SH-SY5Y (cell line): Measurements from ENCODE around the gene TEX22.

Experiments used
- GATA2 ChIP-seq: IDR thresholded peaks from 2 replicates; pipeline ENCODE4 v1.6.1; 2011; ENCODE audit warnings: mild to moderate bottlenecking, low read depth, low read length
- GATA3 ChIP-seq: IDR thresholded peaks from 2 replicates; pipeline ENCODE4 v1.6.1; 2011; ENCODE audit warnings: low read depth, mild to moderate bottlenecking, low read length, moderate library complexity

The TEX22 gene

DNA sequence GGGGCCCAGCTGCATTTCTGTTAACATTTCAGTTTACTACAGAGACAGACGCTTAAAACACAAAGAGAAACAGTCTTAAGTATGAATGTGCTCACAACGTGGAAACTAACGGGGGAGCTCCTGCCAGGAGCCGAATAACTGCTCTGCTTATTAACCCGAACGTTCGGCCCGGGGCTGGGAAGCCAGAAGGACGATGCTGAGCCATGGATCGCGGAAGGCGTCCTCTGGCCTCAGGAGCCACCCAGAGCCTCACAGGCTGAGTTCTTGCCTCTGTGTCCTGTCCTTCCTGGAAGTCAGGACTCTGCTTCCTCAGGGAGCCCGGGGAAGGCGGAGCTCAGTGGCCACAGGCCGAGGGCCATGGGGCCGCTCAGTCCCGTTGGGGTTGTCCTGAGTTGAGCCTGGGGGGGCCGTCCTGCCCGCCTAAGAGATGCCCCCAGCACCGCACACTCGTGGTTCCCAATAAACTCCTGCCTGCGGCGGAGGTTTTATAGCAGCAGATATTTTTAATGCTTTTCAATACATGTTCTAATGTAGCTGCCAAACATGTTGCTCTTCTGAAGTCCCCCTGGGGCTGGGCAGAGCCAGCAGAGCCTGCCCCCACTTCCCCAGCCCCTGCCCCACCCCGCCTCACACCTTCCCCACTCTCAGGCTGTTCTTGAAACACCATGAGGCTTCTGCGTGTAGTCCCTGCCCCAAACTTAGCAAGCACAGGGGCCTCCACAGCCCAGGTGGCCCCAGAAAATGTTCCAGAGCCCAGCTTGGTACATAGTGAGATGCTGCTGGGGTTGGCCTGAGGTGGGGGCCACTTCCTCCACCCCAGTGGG lies 3.4 kb upstream of the TEX22 start:
- no peak for TF ChIP-seq GATA2
- no peak for TF ChIP-seq GATA3

DNA sequence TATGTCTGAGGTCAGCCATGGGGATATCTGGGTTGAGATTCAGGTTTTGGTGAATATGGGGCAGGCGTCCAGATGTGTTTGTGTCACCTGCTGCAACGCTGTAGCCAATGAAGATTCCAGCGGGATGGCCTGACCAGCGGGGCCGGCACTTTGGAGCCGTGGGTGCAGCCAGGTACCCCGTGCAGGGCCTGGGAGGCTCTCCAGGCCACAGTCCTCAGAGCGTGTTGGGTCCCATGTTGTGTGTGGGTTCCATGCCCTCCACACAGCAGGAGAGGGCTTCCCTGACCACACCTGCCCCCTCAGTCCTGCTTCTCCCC lies 2.8 kb upstream of the TEX22 start:
- TF ChIP-seq GATA3 (no peak), GATA2 (no peak)

GRCh38 chr14:105397350-105397931 lies 897 bp upstream of the TEX22 start:
- TF ChIP-seq GATA3 (no peak), GATA2 (no peak)

DNA sequence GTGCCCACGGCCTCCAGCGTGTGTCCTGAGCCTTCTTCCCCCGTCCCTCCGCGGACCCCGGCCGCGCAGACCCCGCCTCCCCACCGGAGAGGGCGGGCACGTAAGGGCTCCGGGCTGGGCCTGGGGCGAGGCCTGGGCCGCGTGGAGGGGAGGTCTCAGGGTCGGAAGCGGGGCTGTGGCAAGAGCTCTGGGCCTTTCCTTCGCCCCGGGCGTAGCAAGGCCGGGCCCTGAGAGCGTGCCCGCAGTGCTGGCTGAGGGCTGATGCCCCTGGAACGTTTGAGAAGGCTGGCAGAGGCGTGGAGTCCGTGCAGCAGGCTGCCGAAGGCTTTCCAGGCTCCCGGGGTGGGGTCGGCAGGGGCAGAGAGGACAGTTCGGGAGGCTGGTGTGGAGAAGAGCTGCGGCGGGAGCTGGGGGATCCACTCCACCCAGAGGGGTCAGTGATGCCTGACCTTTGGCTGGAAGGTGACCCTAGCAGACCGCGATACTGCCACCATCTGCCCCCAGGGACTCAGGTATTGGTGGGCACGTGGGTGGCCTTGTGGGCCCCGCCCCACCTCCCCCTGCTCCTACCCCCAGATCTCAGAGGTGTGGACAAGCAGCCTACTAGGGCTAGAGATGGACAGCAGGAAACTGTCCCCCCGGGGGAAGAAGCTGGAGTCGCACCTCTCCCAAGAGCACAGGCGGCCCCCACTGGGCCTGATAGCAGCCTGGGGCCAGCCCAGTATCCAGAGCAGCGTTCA lies 558 bp downstream of the TEX22 start:
- TF ChIP-seq GATA2, result no peak
- no peak for TF ChIP-seq GATA3

- TF ChIP-seq GATA2 (no peak), GATA3 (no peak)
Observed at GRCh38 chr14:105399466-105399775, 1.1 kb downstream of the TEX22 start.

DNA sequence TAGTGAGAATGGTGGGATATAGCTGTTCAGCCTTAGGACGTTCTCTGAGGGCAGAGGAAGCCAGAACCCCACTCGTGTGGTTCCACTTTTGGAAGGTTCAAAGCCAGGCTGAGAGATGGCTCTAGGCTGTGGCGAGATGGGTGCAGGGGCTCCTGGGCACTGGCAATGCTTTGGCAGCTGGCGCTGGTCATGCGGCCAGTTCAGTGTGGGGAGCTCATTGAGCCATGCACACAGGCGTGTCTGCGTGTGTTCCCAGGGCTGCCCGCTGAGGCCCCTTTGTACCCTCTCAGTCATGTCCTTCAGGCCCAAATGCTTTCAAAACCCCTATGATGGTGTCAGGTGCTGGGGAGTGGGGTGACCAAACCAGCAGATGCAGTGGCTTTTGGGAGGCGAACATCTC lies 1.7 kb downstream of the TEX22 start:
- TF ChIP-seq GATA3, result no peak
- TF ChIP-seq GATA2, result no peak

GRCh38 chr14:105401699-105402098 lies 3.4 kb downstream of the TEX22 start:
- no peak for TF ChIP-seq GATA2
- TF ChIP-seq GATA3, result no peak

GRCh38 chr14:105408592-105408991 lies 10.3 kb downstream of the TEX22 start:
- TF ChIP-seq GATA2 (no peak), GATA3 (no peak)

DNA sequence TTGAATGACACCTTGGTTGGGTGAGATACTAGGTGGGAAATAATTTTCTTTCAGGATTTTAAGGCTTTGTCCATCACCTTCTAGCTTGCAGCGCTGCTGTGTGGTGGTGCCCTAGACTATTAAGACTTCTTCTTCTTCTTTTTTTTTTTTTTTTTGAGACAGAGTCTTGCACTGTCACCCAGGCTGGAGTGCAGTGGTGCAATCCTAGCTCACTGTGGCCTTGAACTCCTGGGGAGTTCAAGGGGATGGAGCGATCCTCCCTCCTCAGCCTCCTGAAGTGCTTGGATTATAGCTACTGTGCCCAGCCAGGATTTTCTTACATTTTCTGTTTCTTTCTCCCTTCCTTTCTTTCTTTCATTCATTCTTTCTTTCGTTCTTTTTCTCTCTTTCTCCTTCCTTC lies 11.0 kb downstream of the TEX22 start:
- TF ChIP-seq GATA3 (no peak), GATA2 (no peak)

DNA sequence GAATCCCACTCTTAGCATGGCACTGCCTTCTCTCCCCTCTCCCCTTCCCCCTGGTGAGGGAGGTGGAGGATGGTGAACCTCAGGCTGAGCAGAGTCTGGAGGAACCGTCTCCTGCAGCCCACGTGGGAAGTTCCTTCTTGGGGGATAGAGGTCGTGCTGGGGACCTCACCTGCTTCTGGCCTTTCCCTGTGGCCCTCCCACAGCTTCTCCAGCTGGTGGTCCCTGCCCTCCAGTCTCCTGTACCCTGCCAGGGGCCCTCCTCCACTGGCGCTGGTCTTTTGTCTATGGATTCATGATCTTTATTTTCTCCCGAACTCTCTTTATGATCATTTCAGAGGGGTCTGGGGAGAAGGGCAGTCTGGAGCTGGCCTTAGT lies 12.3 kb downstream of the TEX22 start:
- no peak for TF ChIP-seq GATA2
- no peak for TF ChIP-seq GATA3

- TF ChIP-seq GATA3 (no peak), GATA2 (no peak)
Observed at GRCh38 chr14:105411017-105411941, 12.9 kb downstream of the TEX22 start.

- TF ChIP-seq GATA2 (no peak), GATA3 (no peak)
Observed at GRCh38 chr14:105411985-105412770, 13.8 kb downstream of the TEX22 start.

DNA sequence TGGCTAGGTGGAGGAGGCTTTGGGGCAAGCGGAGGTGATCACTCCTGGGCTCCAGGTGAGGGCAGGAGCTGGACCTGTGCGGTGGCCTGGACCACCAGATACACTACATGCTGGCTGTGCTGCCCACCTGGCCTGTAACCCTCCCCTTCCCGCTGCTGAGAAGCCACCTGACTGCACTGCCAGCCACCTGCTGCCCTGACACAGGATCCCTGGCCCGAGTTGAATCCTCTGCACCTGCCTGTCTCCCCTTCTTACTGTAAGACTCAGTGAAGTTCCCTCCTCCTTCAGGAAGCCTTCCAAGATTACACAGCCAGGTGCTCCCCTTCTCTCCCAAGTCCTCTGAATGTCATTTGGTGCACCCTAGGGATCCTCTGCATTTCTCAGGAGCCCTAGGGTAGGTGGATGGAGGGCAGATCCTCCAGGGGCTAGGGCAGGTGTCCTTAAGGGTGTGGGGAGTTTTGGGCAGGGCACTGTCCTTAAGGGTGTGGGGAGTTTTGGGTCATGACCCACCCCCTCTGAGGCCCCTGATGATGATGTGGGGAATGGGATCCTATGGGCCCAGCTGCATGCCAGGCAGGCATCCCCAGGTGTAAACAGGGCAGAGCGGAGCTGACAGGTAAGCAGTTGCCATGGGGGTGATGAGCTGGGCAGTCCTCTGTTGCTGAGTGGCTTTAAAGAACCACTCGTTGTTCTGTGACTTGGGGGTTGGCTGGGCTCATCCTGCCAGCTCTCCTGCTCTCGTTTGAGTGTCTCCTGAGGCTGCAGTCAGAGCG lies 14.6 kb downstream of the TEX22 start:
- TF ChIP-seq GATA2, result no peak
- no peak for TF ChIP-seq GATA3

DNA sequence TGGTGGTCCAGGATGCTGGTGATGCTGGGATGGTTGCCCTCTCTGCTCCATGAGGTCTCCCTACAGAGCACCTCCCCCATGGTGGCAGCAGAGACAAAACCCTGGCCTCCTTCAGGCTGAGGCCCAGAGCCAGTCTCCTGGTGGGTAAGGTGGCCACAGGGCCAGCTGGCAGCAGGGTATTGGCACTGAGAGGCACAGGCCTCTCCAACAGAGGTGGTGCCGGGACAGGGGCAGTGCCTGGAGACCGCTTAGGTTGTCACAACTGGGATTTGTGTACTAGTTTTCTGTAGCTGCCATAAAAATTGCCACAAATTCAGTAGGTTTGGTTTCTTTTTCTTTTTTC lies 15.2 kb downstream of the TEX22 start:
- TF ChIP-seq GATA2, result no peak
- TF ChIP-seq GATA3, result no peak
